Right lobe of liver (tissue), 6 donors: ENCODE data around the gene HOXD11. TPM values are rescaled to one million over a fixed set of nuclear protein-coding genes. Genes with fewer than 3 reads are reported as not detected.

Experiments used
- ATAC-seq, 4 donors: fragments of 200-7000 bp; cut with Tn5 transposase; one replicate each; pipeline ENCODE4 v1.9.1; 2020; ENCODE audit warnings: mild to moderate bottlenecking in 4 of 4, moderate library complexity in 4 of 4
- DNase-seq, 3 donors: peaks; one replicate each; pipeline ENCODE4 v3.0.0-alpha.2; 2020
- H3K27ac ChIP-seq, 3 donors: fragments of 200-600 bp; one replicate each; pipeline ENCODE4 v1.8.0; 2022
- H3K27me3 ChIP-seq, 2 donors: fragments of 200-600 bp; one replicate each; pipeline ENCODE4 v1.8.0; 2022
- H3K36me3 ChIP-seq, 4 donors: fragments of 200-600 bp; sonication (generic) in 1 of 4; one replicate each; pipeline versions ENCODE4 v1.5.1 to v1.8.0; 2017 to 2022; ENCODE audit warnings: control low read depth in 1 of 4
- H3K4me1 ChIP-seq, 4 donors: fragments of 200-600 bp; sonication (generic) in 1 of 4; one replicate each; pipeline versions ENCODE4 v1.5.1 to v1.8.0; 2017 to 2022; ENCODE audit warnings: control low read depth in 1 of 4
- H3K4me3 ChIP-seq, 3 donors: fragments of 200-600 bp; one replicate each; pipeline ENCODE4 v1.8.0; 2022
- H3K9me3 ChIP-seq, 4 donors: fragments of 200-600 bp; sonication (generic) in 1 of 4; one replicate each; pipeline versions ENCODE4 v1.5.1 to v1.8.0; 2017 to 2022; ENCODE audit warnings: control low read depth in 1 of 4
- CTCF ChIP-seq, 4 donors: fragments of 200-600 bp in 3 of 4; fragments of 450-650 bp in 1 of 4; IDR thresholded peaks; one replicate each; pipeline versions ENCODE4 v1.5.1 to v1.8.0; 2016 to 2022; ENCODE audit warnings: antibody characterized with exemption in 4 of 4, mild to moderate bottlenecking in 2 of 4
- POLR2A ChIP-seq: fragments of 450-650 bp; IDR thresholded peaks from one replicate; pipeline ENCODE4 v1.6.1; 2017; ENCODE audit warnings: antibody characterized with exemption, mild to moderate bottlenecking
- WGBS: methylation state at CpG from one replicate; pipeline ENCODE4 v1.1.6; 2018; ENCODE audit warnings: low coverage, low lambda C conversion rate; ENCODE audit not compliant: insufficient coverage; ENCODE audit errors: missing lambda C conversion rate; 5-methylcytosine and 5-hydroxymethylcytosine counted together
- intact Hi-C, 2 donors: fragments of 100-400 bp; cut with DNase I; formaldehyde crosslinking; loops; one replicate each; pipeline versions ENCODE4 v1.11.2 to v1.14.1; 2022
- total RNA-seq, 6 experiments: library from RNA; depleted of rRNA in 2 of 6; stranded (reverse); fragments of >200 nt in 2 of 6; fragmentation: NEBNext Ultra II Directional in 3 of 6; extraction: Animal tissue kit (Norgen Biotek cat#: 25700) in 3 of 6; gene quantifications; one replicate each; pipeline versions ENCODE4 v1.1.0 to v1.2.4, GENCODE V29; 2016 to 2023
- donor health status: DM: no; HTN: yes; CAD: no.
- donor health status: DM: no; HTN: no; CAD: no.
- donor health status: DM: no; HTN: no; CAD: no.
- donor health status: DM: no; HTN: yes; CAD: no.
- donor health status: DM: no; HTN: yes; CAD: no.

Gene HOXD11
- total RNA-seq, 6 experiments from 2014 or later, result not detected

- WGBS, result 12% methylated on average over 17 of the region's 17 CpGs
- H3K9me3 ChIP-seq, result no peaks in the 10 kb centered on the region
- intact Hi-C loops, result loop anchor here in 1 of 2 donors (10.0 kb wide), 1 partner anchor 397 kb away; no protein-coding TSS in a partner anchor
Observed at GRCh38 chr2:176081376-176081836, 25.7 kb upstream of the HOXD11 start.

GRCh38 chr2:176081837-176082524 lies 25.1 kb upstream of the HOXD11 start:
- H3K27me3 ChIP-seq, result peaks cover 43 to 80% of the 10 kb centered on the region in 2 donors
- H3K4me1 ChIP-seq, result peaks cover 0 to 6% (median 0%) of the 10 kb centered on the region in 4 donors
- no peaks in the 10 kb centered on the region for H3K36me3 ChIP-seq
- no peak for DNase-seq
- 4% methylated on average over 15 of the region's 62 CpGs for WGBS
- ATAC-seq, result no peak
- TF ChIP-seq POLR2A (no peak), CTCF (IDR thresholded peaks at IDR 0.05) (no peak)
- H3K9me3 ChIP-seq, result no peaks in the 10 kb centered on the region
- intact Hi-C loops, result loop anchor here in 1 of 2 donors (10.0 kb wide), 1 partner anchor 397 kb away; no protein-coding TSS in a partner anchor
- H3K27ac ChIP-seq, result no peak overlapping the region
- H3K4me3 ChIP-seq, result no peak overlapping the region

More at GRCh38 chr2:176081376-176081836, 25.7 kb upstream of the HOXD11 start:
- Histone ChIP-seq H3K4me1 (peaks cover 0 to 6% (median 0%) of the 10 kb centered on the region in 4 donors), H3K36me3 (no peaks in the 10 kb centered on the region), H3K27ac (no peak overlapping the region), H3K4me3 (no peak overlapping the region), H3K27me3 (peaks cover 41 to 80% of the 10 kb centered on the region in 2 donors)
- ATAC-seq (no peak), DNase-seq (no peak)
- TF ChIP-seq POLR2A (no peak), CTCF (IDR thresholded peaks at IDR 0.05) (no peak)

- H3K36me3 ChIP-seq, result no peaks in the 10 kb centered on the region
- H3K9me3 ChIP-seq, result no peaks in the 10 kb centered on the region
- H3K4me1 ChIP-seq, result peaks cover 0 to 6% (median 0%) of the 10 kb centered on the region in 4 donors
- DNase-seq (no peak), ATAC-seq (no peak)
- no peak overlapping the region for H3K27ac ChIP-seq
- 7% methylated on average over 10 of the region's 10 CpGs for WGBS
- H3K4me3 ChIP-seq, result no peak overlapping the region
- H3K27me3 ChIP-seq, result peaks cover 46 to 80% of the 10 kb centered on the region in 2 donors
- TF ChIP-seq POLR2A (no peak), CTCF (IDR thresholded peaks at IDR 0.05) (no peak)
- intact Hi-C loops, result loop anchor here in 1 of 2 donors (10.0 kb wide), 1 partner anchor 398 kb away; no protein-coding TSS in a partner anchor
Observed at GRCh38 chr2:176082525-176082823, 24.6 kb upstream of the HOXD11 start.

GRCh38 chr2:176082824-176083751 lies 24.0 kb upstream of the HOXD11 start:
- Histone ChIP-seq H3K36me3 (no peaks in the 10 kb centered on the region), H3K27me3 (peaks cover 46 to 79% of the 10 kb centered on the region in 2 donors), H3K4me1 (peaks cover 0 to 9% (median 2%) of the 10 kb centered on the region in 4 donors), H3K27ac (no peak overlapping the region), H3K9me3 (no peaks in the 10 kb centered on the region), H3K4me3 (no peak overlapping the region)
- intact Hi-C loops, result loop anchor here in 1 of 2 donors (10.0 kb wide), 1 partner anchor 398 kb away; no protein-coding TSS in a partner anchor
- no peak for TF ChIP-seq POLR2A
- TF ChIP-seq CTCF (IDR thresholded peaks at IDR 0.05), result no peak
- no peak for DNase-seq
- ATAC-seq, result no peak
- 3% methylated on average over 22 of the region's 66 CpGs for WGBS
